ENCODE data around the gene AKAP13. TPM values are rescaled to one million over a fixed set of nuclear protein-coding genes. Genes with fewer than 3 reads are reported as not detected.

AKAP13 gene
- total and polyA plus RNA-seq, 2 of the 8 experiments (the other 6 are each of a cell fraction or from before 2014, with no cell fraction given), result 14.0 to 46.2 TPM

GRCh38 chr15:85412066-85412465, 31.7 kb downstream of the AKAP13 start (continued):
- TF ChIP-seq RNF2 (IDR thresholded peaks at IDR 0.05; ENCODE audit: borderline replicate concordance, low read depth, low read length, missing control alignments, poor library complexity, severe bottlenecking) (no peak), RXRA (IDR thresholded peaks at IDR 0.05; ENCODE audit: insufficient read depth, low read depth, low read length) (no peak), CHD7 (IDR thresholded peaks at IDR 0.05; ENCODE audit: insufficient replicate concordance, low read length) (no peak), RFX5 (IDR thresholded peaks at IDR 0.05; ENCODE audit: borderline replicate concordance, low read depth, low read length) (no peak), RAD21 (IDR thresholded peaks at IDR 0.05 in 1 of 2, conservative IDR thresholded peaks at IDR 0.05 in 1 of 2; ENCODE audit: low read depth in 2 of 2, low read length in 2 of 2) (no peak), CEBPB (IDR thresholded peaks at IDR 0.05; ENCODE audit: low read depth, low read length) (no peak), NANOG (IDR thresholded peaks at IDR 0.05; ENCODE audit: insufficient read depth, low read depth, low read length, poor library complexity, severe bottlenecking) (no peak), CBX8 (IDR thresholded peaks at IDR 0.05; ENCODE audit: borderline replicate concordance, low read depth, low read length) (no peak)

Data from H1 (cell line).